ENCODE results near the gene FASTKD2.

DNA sequence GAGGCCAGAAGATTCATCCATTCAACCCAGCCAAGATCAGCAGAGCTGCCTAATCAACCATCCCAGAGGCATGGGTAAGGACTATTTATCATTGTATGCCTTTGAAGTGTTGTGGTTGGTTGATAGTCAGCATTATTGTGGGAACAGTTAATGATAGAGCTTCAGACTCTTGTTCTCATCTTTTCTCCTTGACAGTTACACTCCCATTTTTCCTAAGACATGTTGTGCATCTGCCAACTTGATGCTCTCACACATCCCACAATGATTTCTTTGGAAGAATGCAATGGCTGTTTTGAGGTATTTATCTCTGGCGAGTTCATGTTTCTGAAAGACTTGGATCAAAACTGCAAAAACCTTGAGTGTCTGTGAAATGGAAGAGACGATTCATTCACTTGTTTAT, 55.4 kb downstream of the FASTKD2 start:
- no peak for TF ChIP-seq POLR2A (IDR thresholded peaks at IDR 0.05)
- TF ChIP-seq, protein P1, sequence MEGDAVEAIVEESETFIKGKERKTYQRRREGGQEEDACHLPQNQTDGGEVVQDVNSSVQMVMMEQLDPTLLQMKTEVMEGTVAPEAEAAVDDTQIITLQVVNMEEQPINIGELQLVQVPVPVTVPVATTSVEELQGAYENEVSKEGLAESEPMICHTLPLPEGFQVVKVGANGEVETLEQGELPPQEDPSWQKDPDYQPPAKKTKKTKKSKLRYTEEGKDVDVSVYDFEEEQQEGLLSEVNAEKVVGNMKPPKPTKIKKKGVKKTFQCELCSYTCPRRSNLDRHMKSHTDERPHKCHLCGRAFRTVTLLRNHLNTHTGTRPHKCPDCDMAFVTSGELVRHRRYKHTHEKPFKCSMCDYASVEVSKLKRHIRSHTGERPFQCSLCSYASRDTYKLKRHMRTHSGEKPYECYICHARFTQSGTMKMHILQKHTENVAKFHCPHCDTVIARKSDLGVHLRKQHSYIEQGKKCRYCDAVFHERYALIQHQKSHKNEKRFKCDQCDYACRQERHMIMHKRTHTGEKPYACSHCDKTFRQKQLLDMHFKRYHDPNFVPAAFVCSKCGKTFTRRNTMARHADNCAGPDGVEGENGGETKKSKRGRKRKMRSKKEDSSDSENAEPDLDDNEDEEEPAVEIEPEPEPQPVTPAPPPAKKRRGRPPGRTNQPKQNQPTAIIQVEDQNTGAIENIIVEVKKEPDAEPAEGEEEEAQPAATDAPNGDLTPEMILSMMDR (IDR thresholded peaks at IDR 0.05 in 8 of 11, conservative IDR thresholded peaks at IDR 0.05 in 3 of 11) = no peak

Measured in spleen (tissue), 7 donors.